Forelimb muscle (tissue), 1 donor: Measurements from ENCODE around the gene DNAH10. TPM values are rescaled to one million over a fixed set of nuclear protein-coding genes. Genes with fewer than 3 reads are reported as not detected.

ENCODE experiments used
- DNase-seq: peaks from one replicate; pipeline ENCODE4 v3.0.0-alpha.2; 2013; ENCODE audit warnings: low read depth
- polyA plus RNA-seq: library from polyadenylated mRNA; unstranded; fragments of 120-200 nt; gene quantifications from one replicate; pipeline ENCODE4 v1.2.1, GENCODE V29; 2013; ENCODE audit not compliant: insufficient read length

The DNAH10 gene
- polyA plus RNA-seq, 1 donor: 1.6 TPM

GRCh38 chr12:123886931-123887582 is 125.0 kb downstream of the DNAH10 start:
- DNase-seq: no peak

GRCh38 chr12:123888989-123889388 is 126.9 kb downstream of the DNAH10 start:
- no peak for DNase-seq

- DNase-seq: no peak
Measured at GRCh38 chr12:123889848-123890535, 127.9 kb downstream of the DNAH10 start.

- DNase-seq: no peak
Measured at GRCh38 chr12:123890536-123890902, 128.4 kb downstream of the DNAH10 start.

GRCh38 chr12:123891011-123891410 is 128.9 kb downstream of the DNAH10 start:
- DNase-seq: no peak

GRCh38 chr12:123891516-123892179 is 129.5 kb downstream of the DNAH10 start:
- no peak for DNase-seq

GRCh38 chr12:123892180-123892559 is 130.1 kb downstream of the DNAH10 start:
- DNase-seq: no peak

- DNase-seq: no peak
Measured at GRCh38 chr12:123892853-123893252, 130.8 kb downstream of the DNAH10 start.

- DNase-seq: no peak
Measured at GRCh38 chr12:123893276-123893675, 131.2 kb downstream of the DNAH10 start.

- DNase-seq: no peak
Measured at GRCh38 chr12:123894823-123895345, 132.8 kb downstream of the DNAH10 start.

- DNase-seq: no peak
Measured at GRCh38 chr12:123895451-123895850, 133.3 kb downstream of the DNAH10 start.

GRCh38 chr12:123896767-123897166 is 134.7 kb downstream of the DNAH10 start:
- DNase-seq: no peak

- no peak for DNase-seq
Measured at GRCh38 chr12:123897221-123897620, 135.1 kb downstream of the DNAH10 start.

- no peak for DNase-seq
Measured at GRCh38 chr12:123898673-123899072, 136.6 kb downstream of the DNAH10 start.

- DNase-seq: no peak
Measured at GRCh38 chr12:123899368-123899767, 137.3 kb downstream of the DNAH10 start.

- DNase-seq: no peak
Measured at GRCh38 chr12:123900871-123901376, 138.8 kb downstream of the DNAH10 start.

GRCh38 chr12:123902821-123903220 is 140.7 kb downstream of the DNAH10 start:
- DNase-seq: no peak

GRCh38 chr12:123903301-123904065 is 141.4 kb downstream of the DNAH10 start:
- no peak for DNase-seq

- no peak for DNase-seq
Measured at GRCh38 chr12:123905319-123905925, 143.3 kb downstream of the DNAH10 start.

- DNase-seq: no peak
Measured at GRCh38 chr12:123906711-123907420, 144.8 kb downstream of the DNAH10 start.
